ENCODE measurements around the gene ZNF518A.

Gene ZNF518A

GRCh38 chr10:96089670-96090462, 40.2 kb upstream of the ZNF518A start (continued):
- TF ChIP-seq ZSCAN18 (tag by site-specific recombination; IDR thresholded peaks at IDR 0.05) (no peak), SCRT2 (tag by site-specific recombination; IDR thresholded peaks at IDR 0.05) (peak; percentile 15; the same call in 1 of the 2 replicates), TSHZ1 (tag by site-specific recombination; IDR thresholded peaks at IDR 0.05; ENCODE audit: borderline replicate concordance) (no peak), CTCF (tag by site-specific recombination; IDR thresholded peaks at IDR 0.05) (peak; percentile 37; the same call in 1 of the 2 replicates), ZNF837 (tag by site-specific recombination; IDR thresholded peaks at IDR 0.05) (no peak), ZNF169 (tag by site-specific recombination; IDR thresholded peaks at IDR 0.05) (no peak), BCL11A (tag by site-specific recombination; IDR thresholded peaks at IDR 0.05; ENCODE audit: low read depth) (no peak), ZNF510 (tag by site-specific recombination; IDR thresholded peaks at IDR 0.05; ENCODE audit: insufficient replicate concordance) (no peak), ZNF670 (tag by site-specific recombination; IDR thresholded peaks at IDR 0.05; ENCODE audit: low read depth) (no peak)

GRCh38 chr10:96090463-96090800, 39.7 kb upstream of the ZNF518A start:
- H3K4me1 ChIP-seq (ENCODE audit: control insufficient read depth, insufficient read depth, low read length) = no peaks in the 10 kb centered on the region
- H3K9me3 ChIP-seq (ENCODE audit: control insufficient read depth, insufficient read depth, low read depth, low read length) = no peaks in the 10 kb centered on the region
- CTCF ChIA-PET = interaction anchor here (0.6 to 1.2 kb wide), 2 partner anchors 36 to 40 kb away, joined by 3 to 4 read pairs; partner anchors contain the start of gene ZNF518A
- H3K4me3 ChIP-seq (ENCODE audit: low read depth, low read length) = peak overlapping the region; percentile 82
- H3K27ac ChIP-seq (ENCODE audit: extremely low read depth, low read depth, low read length) = peak overlapping the region; percentile 87; the same call in 1 of the 2 replicates
- H3K36me3 ChIP-seq (ENCODE audit: control insufficient read depth in 2 of 2, insufficient read depth in 1 of 2, low read length in 2 of 2) = peaks cover 0 to 8% of the 10 kb centered on the region in 2 experiments; a peak in 1 of 3 replicates
- POLR2A ChIA-PET = interaction anchor here (1.5 to 2.2 kb wide), 3 partner anchors 29 to 47 kb away, joined by 3 to 121 read pairs (median 13); partner anchors contain the start of genes CCNJ and ZNF518A
- TF ChIP-seq ZBTB11 (tag by site-specific recombination; conservative IDR thresholded peaks at IDR 0.05; ENCODE audit: low read depth) = no peak
- TF ChIP-seq ZNF132 (tag by site-specific recombination; IDR thresholded peaks at IDR 0.05; ENCODE audit: borderline replicate concordance) = no peak
- TF ChIP-seq HOXA7 (CRISPR knock-in tag; IDR thresholded peaks at IDR 0.05; ENCODE audit: borderline replicate concordance) = no peak
- TF ChIP-seq CTCF (tag by site-specific recombination; IDR thresholded peaks at IDR 0.05) = no peak
- no peak for TF ChIP-seq ZNF449 (tag by site-specific recombination; IDR thresholded peaks at IDR 0.05)
- no peak for TF ChIP-seq REPIN1 (tag by site-specific recombination; IDR thresholded peaks at IDR 0.05; ENCODE audit: low read depth)
- no peak for TF ChIP-seq SP7 (tag by site-specific recombination; IDR thresholded peaks at IDR 0.05)
- TF ChIP-seq ZNF747 (tag by site-specific recombination; IDR thresholded peaks at IDR 0.05) = no peak
- TF ChIP-seq ZBTB48 (tag by site-specific recombination; IDR thresholded peaks at IDR 0.05) = no peak

All from HEK293 (cell line).